ENCODE measurements around the gene C3orf70. TPM values are rescaled to one million over a fixed set of nuclear protein-coding genes. Genes with fewer than 3 reads are reported as not detected.

The C3orf70 gene
- total and polyA plus RNA-seq, 7 experiments from 2014 or later: 0.05 TPM; not detected in 6

DNA sequence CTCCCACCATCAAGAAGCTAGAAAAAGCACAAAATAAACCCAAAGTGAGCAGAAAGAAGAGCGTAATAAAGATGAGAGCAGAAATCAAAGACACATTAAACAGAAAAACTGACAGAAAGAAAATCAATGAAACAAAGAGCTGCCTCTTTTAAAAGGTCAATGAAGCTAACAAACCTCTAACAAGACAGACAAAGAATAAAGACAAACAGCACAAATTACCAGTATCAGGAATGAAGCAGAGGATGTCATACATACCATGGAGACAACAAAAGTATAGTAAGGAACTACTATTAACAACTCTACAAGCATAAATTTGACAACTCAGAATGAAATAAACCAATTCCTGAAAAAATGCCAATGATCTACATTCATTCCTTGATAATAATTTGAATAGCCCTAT lies 15.0 kb downstream of the C3orf70 start:
- H3K4me1 ChIP-seq (ENCODE audit: control insufficient read depth in 2 of 2, insufficient read depth in 2 of 2, low read length in 2 of 2): no peaks in the 10 kb centered on the region
- ChIA-PET POLR2A (no interaction called here), CTCF (no interaction called here)
- Mint-ChIP-seq H3K4me1 (no peaks in the 10 kb centered on the region), H3K4me3 (no peak overlapping the region), H3K36me3 (no peaks in the 10 kb centered on the region), H3K27ac (no peak overlapping the region), H3K9me3 (peaks cover 0 to 6% (median 0%) of the 10 kb centered on the region in 11 donors), H3K27me3 (peaks cover 15 to 30% (median 20%) of the 10 kb centered on the region in 5 donors)
- no peak overlapping the region for H3K4me3 ChIP-seq (ENCODE audit: low read length)
- H3K9me3 ChIP-seq (ENCODE audit: control insufficient read depth in 2 of 3, low read length in 3 of 3): no peaks in the 10 kb centered on the region
- DNase-seq (no peak), ATAC-seq (no peak)
- H3K27me3 ChIP-seq (ENCODE audit: control insufficient read depth in 2 of 2, insufficient read depth in 2 of 2, low read length in 2 of 2): no peaks in the 10 kb centered on the region
- intact Hi-C loops (cut with micrococcal nuclease): no loop called here
- H3K36me3 ChIP-seq (ENCODE audit: control insufficient read depth in 2 of 3, insufficient read depth in 3 of 3, low read length in 3 of 3): no peaks in the 10 kb centered on the region
- H3K27ac ChIP-seq (ENCODE audit: low read depth, low read length): no peak overlapping the region

DNA sequence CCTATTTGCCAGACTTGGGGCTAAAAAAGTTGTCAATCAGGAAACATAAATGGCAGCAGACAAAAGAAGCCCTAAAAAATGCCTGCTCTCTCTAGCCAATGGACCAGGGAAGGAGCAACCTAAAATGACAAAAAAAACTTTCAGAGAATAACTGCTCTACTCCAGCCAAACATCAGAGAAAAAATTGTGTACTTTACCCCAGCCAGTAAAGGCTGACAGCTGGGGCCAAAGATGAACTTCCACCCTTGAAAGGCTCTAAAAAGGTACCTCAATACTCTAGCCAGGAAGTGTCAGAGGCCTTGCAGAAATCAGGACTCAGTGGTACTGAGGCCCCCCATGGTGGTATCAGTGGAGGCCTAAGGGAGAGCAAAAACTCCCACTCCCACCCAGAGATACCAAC lies 18.4 kb downstream of the C3orf70 start:
- Mint-ChIP-seq H3K36me3 (no peaks in the 10 kb centered on the region), H3K4me3 (no peak overlapping the region), H3K4me1 (no peaks in the 10 kb centered on the region), H3K9me3 (peaks cover 0 to 6% (median 0%) of the 10 kb centered on the region in 11 donors), H3K27ac (no peak overlapping the region), H3K27me3 (peaks cover 21 to 45% (median 26%) of the 10 kb centered on the region in 5 donors)
- no peak overlapping the region for H3K27ac ChIP-seq (ENCODE audit: low read depth, low read length)
- H3K9me3 ChIP-seq (ENCODE audit: control insufficient read depth in 2 of 3, low read length in 3 of 3): no peaks in the 10 kb centered on the region
- intact Hi-C loops (cut with micrococcal nuclease): no loop called here
- no peaks in the 10 kb centered on the region for H3K36me3 ChIP-seq (ENCODE audit: control insufficient read depth in 2 of 3, insufficient read depth in 3 of 3, low read length in 3 of 3)
- ChIA-PET CTCF (no interaction called here), POLR2A (no interaction called here)
- H3K27me3 ChIP-seq (ENCODE audit: control insufficient read depth in 2 of 2, insufficient read depth in 2 of 2, low read length in 2 of 2): no peaks in the 10 kb centered on the region
- ATAC-seq: no peak
- no peaks in the 10 kb centered on the region for H3K4me1 ChIP-seq (ENCODE audit: control insufficient read depth in 2 of 2, insufficient read depth in 2 of 2, low read length in 2 of 2)
- DNase-seq: no peak
- H3K4me3 ChIP-seq (ENCODE audit: low read length): no peak overlapping the region

DNA sequence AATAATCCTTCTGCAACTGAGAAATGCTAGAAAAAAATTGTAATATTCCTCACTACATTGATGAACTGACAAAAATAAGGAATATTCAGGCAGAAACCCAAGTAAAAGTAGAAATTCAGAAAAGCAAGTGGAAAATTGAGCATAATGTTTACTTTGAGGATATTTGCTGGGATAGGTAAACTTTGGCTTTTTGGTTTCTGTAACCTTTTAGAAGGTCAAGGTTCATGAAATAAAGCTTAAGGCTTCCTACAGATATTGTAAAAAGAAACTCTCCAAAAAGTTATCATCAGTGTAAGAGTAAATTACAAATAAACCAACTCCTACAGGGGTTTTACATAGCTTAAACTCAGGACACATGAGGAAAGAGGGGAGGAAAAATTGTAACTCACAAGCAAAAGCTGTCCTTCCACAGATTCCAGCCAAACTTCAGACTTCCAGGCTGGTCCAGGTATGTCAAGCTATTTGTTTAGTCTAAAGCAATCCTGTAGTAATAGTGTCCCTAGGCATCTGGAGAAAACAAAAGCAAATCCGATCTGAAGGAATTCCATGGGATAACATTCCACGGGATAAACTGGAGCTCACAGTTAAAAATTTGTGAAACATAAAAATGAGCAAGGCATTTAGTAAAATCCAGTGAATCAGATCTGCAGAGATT lies 21.1 kb downstream of the C3orf70 start:
- H3K27me3 ChIP-seq (ENCODE audit: control insufficient read depth in 2 of 2, insufficient read depth in 2 of 2, low read length in 2 of 2): no peaks in the 10 kb centered on the region
- no peak for DNase-seq
- Mint-ChIP-seq H3K4me1 (no peaks in the 10 kb centered on the region), H3K9me3 (peaks cover 0 to 6% (median 0%) of the 10 kb centered on the region in 11 donors), H3K36me3 (no peaks in the 10 kb centered on the region), H3K27ac (no peak overlapping the region), H3K4me3 (no peak overlapping the region), H3K27me3 (peaks cover 18 to 34% (median 22%) of the 10 kb centered on the region in 5 donors)
- no peak overlapping the region for H3K27ac ChIP-seq (ENCODE audit: low read depth, low read length)
- ChIA-PET CTCF (no interaction called here), POLR2A (no interaction called here)
- H3K9me3 ChIP-seq (ENCODE audit: control insufficient read depth in 2 of 3, low read length in 3 of 3): no peaks in the 10 kb centered on the region
- no peaks in the 10 kb centered on the region for H3K4me1 ChIP-seq (ENCODE audit: control insufficient read depth in 2 of 2, insufficient read depth in 2 of 2, low read length in 2 of 2)
- H3K36me3 ChIP-seq (ENCODE audit: control insufficient read depth in 2 of 3, insufficient read depth in 3 of 3, low read length in 3 of 3): no peaks in the 10 kb centered on the region
- no peak overlapping the region for H3K4me3 ChIP-seq (ENCODE audit: low read length)
- ATAC-seq: no peak
- intact Hi-C loops (cut with micrococcal nuclease): no loop called here

DNA sequence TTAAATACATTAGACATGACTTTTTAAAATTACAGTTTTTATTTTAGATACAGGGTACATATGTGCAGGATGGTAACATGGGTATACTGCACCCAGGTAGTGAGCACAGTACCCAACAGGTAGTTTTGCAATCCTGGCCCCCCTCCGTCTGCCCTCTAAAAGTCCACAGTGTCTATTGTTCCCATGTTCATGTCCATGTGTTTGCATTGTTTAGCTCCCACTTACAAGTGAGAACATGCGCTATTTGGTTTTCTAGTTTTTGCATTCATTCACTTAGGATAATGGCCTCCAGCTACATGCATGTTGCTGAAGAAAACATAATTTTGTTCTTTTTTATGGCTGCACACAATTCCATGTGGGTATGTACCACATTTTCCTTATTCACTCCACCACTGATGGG lies 23.8 kb downstream of the C3orf70 start:
- DNase-seq: no peak
- Mint-ChIP-seq H3K9me3 (no peaks in the 10 kb centered on the region), H3K27ac (no peak overlapping the region), H3K4me1 (no peaks in the 10 kb centered on the region), H3K27me3 (peaks cover 10 to 27% (median 24%) of the 10 kb centered on the region in 5 donors), H3K4me3 (no peak overlapping the region), H3K36me3 (no peaks in the 10 kb centered on the region)
- Histone ChIP-seq H3K27me3 (ENCODE audit: control insufficient read depth in 2 of 2, insufficient read depth in 2 of 2, low read length in 2 of 2) (no peaks in the 10 kb centered on the region), H3K4me1 (ENCODE audit: control insufficient read depth in 2 of 2, insufficient read depth in 2 of 2, low read length in 2 of 2) (no peaks in the 10 kb centered on the region), H3K9me3 (ENCODE audit: control insufficient read depth in 2 of 3, low read length in 3 of 3) (no peaks in the 10 kb centered on the region), H3K27ac (ENCODE audit: low read depth, low read length) (no peak overlapping the region), H3K4me3 (ENCODE audit: low read length) (no peak overlapping the region), H3K36me3 (ENCODE audit: control insufficient read depth in 2 of 3, insufficient read depth in 3 of 3, low read length in 3 of 3) (no peaks in the 10 kb centered on the region)
- ATAC-seq: no peak
- CTCF ChIA-PET: no interaction called here
- POLR2A ChIA-PET: no interaction called here
- intact Hi-C loops (cut with micrococcal nuclease): no loop called here

DNA sequence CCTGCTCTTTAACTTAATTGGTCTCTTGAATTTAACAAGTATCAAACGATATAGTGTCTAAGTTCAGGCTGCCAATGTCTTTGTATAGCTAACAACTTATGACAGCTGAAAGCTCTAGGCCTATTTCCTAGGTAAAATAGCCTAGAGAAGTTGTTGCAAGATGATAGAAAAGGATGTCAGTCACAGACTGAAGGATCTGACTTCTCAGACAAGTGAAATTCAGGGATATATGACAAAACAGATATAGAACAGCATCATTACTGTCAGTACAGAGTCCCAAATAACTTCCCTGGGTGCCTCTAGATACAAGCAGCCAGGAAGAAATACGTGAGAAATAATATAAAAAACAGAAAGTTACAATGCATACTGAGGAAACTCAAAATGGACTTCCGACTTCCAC lies 26.7 kb downstream of the C3orf70 start:
- intact Hi-C loops (cut with micrococcal nuclease): no loop called here
- no peaks in the 10 kb centered on the region for H3K36me3 Mint-ChIP-seq
- POLR2A ChIA-PET: no interaction called here
- peaks cover 0 to 4% (median 0%) of the 10 kb centered on the region in 11 donors for H3K9me3 Mint-ChIP-seq
- Histone ChIP-seq H3K9me3 (ENCODE audit: control insufficient read depth in 2 of 3, low read length in 3 of 3) (no peaks in the 10 kb centered on the region), H3K27ac (ENCODE audit: low read depth, low read length) (no peak overlapping the region), H3K36me3 (ENCODE audit: control insufficient read depth in 2 of 3, insufficient read depth in 3 of 3, low read length in 3 of 3) (no peaks in the 10 kb centered on the region), H3K27me3 (ENCODE audit: control insufficient read depth in 2 of 2, insufficient read depth in 2 of 2, low read length in 2 of 2) (no peaks in the 10 kb centered on the region), H3K4me3 (ENCODE audit: low read length) (no peak overlapping the region), H3K4me1 (ENCODE audit: control insufficient read depth in 2 of 2, insufficient read depth in 2 of 2, low read length in 2 of 2) (no peaks in the 10 kb centered on the region)
- DNase-seq (no peak), ATAC-seq (no peak)
- no peaks in the 10 kb centered on the region for H3K4me1 Mint-ChIP-seq
- H3K4me3 Mint-ChIP-seq: no peak overlapping the region
- no peak overlapping the region for H3K27ac Mint-ChIP-seq
- H3K27me3 Mint-ChIP-seq: peaks cover 10 to 20% (median 13%) of the 10 kb centered on the region in 5 donors
- CTCF ChIA-PET: no interaction called here

DNA sequence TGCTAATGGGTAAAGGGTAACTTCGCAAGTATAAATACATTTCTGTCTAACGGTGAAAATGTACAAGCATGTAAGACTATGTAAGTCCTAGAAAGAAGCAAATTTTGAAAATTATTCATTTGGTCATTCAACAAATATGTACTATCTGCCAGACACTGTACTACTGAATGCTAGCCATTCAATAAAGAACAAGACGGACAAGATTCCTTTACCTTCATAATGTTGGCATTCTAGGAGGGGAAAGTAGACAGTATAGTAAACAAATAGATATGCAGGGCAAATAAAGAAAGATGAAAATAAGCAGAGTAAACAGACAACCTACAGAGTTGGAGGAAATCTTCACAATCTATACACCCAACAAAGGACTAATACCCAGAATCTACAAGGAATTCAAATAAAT lies 32.7 kb downstream of the C3orf70 start:
- ChIA-PET CTCF (no interaction called here), POLR2A (no interaction called here)
- Histone ChIP-seq H3K27ac (ENCODE audit: low read depth, low read length) (no peak overlapping the region), H3K9me3 (ENCODE audit: control insufficient read depth in 2 of 3, low read length in 3 of 3) (no peaks in the 10 kb centered on the region), H3K27me3 (ENCODE audit: control insufficient read depth in 2 of 2, insufficient read depth in 2 of 2, low read length in 2 of 2) (no peaks in the 10 kb centered on the region), H3K4me3 (ENCODE audit: low read length) (no peak overlapping the region), H3K4me1 (ENCODE audit: control insufficient read depth in 2 of 2, insufficient read depth in 2 of 2, low read length in 2 of 2) (no peaks in the 10 kb centered on the region), H3K36me3 (ENCODE audit: control insufficient read depth in 2 of 3, insufficient read depth in 3 of 3, low read length in 3 of 3) (no peaks in the 10 kb centered on the region)
- H3K9me3 Mint-ChIP-seq: peaks cover 0 to 5% (median 0%) of the 10 kb centered on the region in 11 donors
- DNase-seq (no peak), ATAC-seq (no peak)
- no peaks in the 10 kb centered on the region for H3K4me1 Mint-ChIP-seq
- H3K27me3 Mint-ChIP-seq: peaks cover 19 to 38% (median 37%) of the 10 kb centered on the region in 5 donors
- intact Hi-C loops (cut with micrococcal nuclease): no loop called here
- no peak overlapping the region for H3K27ac Mint-ChIP-seq
- H3K36me3 Mint-ChIP-seq: no peaks in the 10 kb centered on the region
- H3K4me3 Mint-ChIP-seq: no peak overlapping the region

DNA sequence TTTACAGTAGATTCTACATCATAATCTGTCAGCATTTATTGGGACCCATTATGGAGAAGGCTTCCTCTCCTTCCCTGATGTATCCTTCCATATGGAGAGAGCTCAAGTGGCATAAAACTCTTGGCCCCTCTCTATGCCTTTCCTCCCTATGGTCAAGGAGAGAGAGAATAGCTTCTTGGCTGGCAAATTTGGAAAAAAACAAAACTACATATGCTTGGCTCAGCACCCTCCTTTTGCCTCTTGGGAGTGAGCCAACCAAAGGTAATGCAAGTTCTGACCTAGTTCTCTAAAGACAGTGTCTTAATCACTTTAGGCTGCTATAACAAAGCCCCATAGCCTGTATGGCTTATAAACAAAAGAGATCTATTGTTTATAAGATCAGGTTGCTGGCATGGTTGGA lies 37.5 kb downstream of the C3orf70 start:
- Mint-ChIP-seq H3K9me3 (peaks cover 0 to 8% (median 0%) of the 10 kb centered on the region in 11 donors), H3K4me1 (no peaks in the 10 kb centered on the region), H3K4me3 (no peak overlapping the region), H3K27ac (no peak overlapping the region), H3K27me3 (peaks cover 27 to 47% (median 33%) of the 10 kb centered on the region in 5 donors), H3K36me3 (no peaks in the 10 kb centered on the region)
- intact Hi-C loops (cut with micrococcal nuclease): no loop called here
- Histone ChIP-seq H3K4me1 (ENCODE audit: control insufficient read depth in 2 of 2, insufficient read depth in 2 of 2, low read length in 2 of 2) (no peaks in the 10 kb centered on the region), H3K27ac (ENCODE audit: low read depth, low read length) (no peak overlapping the region), H3K27me3 (ENCODE audit: control insufficient read depth in 2 of 2, insufficient read depth in 2 of 2, low read length in 2 of 2) (no peaks in the 10 kb centered on the region), H3K36me3 (ENCODE audit: control insufficient read depth in 2 of 3, insufficient read depth in 3 of 3, low read length in 3 of 3) (no peaks in the 10 kb centered on the region), H3K4me3 (ENCODE audit: low read length) (no peak overlapping the region), H3K9me3 (ENCODE audit: control insufficient read depth in 2 of 3, low read length in 3 of 3) (no peaks in the 10 kb centered on the region)
- no peak for ATAC-seq
- DNase-seq: no peak
- ChIA-PET POLR2A (no interaction called here), CTCF (no interaction called here)
